Measurements from ENCODE around the gene PHEX.

DNA sequence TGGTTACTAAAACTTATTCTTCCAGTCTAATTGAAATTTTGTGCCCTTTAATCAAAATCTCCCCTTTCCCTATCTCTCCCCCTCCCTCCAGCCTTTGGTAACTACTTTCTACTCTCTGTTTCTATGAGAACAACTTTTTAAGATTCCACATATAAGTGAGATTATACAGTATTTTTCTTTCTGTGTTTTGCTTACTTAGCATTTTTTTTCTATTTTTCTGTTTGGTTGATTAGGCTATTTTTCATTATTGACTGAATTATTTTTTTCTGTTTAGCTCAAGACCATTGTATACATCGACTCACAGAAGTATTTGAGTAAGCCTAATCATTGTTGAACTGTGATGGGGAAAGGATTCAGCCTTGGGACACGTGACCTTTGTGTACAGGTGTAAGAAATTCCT is 116.4 kb downstream of the PHEX start:
- TF ChIP-seq, protein P1, sequence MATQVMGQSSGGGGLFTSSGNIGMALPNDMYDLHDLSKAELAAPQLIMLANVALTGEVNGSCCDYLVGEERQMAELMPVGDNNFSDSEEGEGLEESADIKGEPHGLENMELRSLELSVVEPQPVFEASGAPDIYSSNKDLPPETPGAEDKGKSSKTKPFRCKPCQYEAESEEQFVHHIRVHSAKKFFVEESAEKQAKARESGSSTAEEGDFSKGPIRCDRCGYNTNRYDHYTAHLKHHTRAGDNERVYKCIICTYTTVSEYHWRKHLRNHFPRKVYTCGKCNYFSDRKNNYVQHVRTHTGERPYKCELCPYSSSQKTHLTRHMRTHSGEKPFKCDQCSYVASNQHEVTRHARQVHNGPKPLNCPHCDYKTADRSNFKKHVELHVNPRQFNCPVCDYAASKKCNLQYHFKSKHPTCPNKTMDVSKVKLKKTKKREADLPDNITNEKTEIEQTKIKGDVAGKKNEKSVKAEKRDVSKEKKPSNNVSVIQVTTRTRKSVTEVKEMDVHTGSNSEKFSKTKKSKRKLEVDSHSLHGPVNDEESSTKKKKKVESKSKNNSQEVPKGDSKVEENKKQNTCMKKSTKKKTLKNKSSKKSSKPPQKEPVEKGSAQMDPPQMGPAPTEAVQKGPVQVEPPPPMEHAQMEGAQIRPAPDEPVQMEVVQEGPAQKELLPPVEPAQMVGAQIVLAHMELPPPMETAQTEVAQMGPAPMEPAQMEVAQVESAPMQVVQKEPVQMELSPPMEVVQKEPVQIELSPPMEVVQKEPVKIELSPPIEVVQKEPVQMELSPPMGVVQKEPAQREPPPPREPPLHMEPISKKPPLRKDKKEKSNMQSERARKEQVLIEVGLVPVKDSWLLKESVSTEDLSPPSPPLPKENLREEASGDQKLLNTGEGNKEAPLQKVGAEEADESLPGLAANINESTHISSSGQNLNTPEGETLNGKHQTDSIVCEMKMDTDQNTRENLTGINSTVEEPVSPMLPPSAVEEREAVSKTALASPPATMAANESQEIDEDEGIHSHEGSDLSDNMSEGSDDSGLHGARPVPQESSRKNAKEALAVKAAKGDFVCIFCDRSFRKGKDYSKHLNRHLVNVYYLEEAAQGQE (IDR thresholded peaks at IDR 0.05; ENCODE audit: borderline replicate concordance): no peak
- TF ChIP-seq TAF1 (IDR thresholded peaks at IDR 0.05; ENCODE audit: low read depth) (no peak), EZH2 (IDR thresholded peaks at IDR 0.05; ENCODE audit: borderline replicate concordance, insufficient read depth, low read length, poor library complexity, severe bottlenecking) (no peak), EP300 (conservative IDR thresholded peaks at IDR 0.05; ENCODE audit: poor library complexity, severe bottlenecking) (no peak), POLR2AphosphoS5 (IDR thresholded peaks at IDR 0.05) (no peak), MXI1 (conservative IDR thresholded peaks at IDR 0.05; ENCODE audit: poor library complexity, severe bottlenecking) (no peak)
- TF ChIP-seq, protein P2, sequence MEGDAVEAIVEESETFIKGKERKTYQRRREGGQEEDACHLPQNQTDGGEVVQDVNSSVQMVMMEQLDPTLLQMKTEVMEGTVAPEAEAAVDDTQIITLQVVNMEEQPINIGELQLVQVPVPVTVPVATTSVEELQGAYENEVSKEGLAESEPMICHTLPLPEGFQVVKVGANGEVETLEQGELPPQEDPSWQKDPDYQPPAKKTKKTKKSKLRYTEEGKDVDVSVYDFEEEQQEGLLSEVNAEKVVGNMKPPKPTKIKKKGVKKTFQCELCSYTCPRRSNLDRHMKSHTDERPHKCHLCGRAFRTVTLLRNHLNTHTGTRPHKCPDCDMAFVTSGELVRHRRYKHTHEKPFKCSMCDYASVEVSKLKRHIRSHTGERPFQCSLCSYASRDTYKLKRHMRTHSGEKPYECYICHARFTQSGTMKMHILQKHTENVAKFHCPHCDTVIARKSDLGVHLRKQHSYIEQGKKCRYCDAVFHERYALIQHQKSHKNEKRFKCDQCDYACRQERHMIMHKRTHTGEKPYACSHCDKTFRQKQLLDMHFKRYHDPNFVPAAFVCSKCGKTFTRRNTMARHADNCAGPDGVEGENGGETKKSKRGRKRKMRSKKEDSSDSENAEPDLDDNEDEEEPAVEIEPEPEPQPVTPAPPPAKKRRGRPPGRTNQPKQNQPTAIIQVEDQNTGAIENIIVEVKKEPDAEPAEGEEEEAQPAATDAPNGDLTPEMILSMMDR (IDR thresholded peaks at IDR 0.05; ENCODE audit: poor library complexity, severe bottlenecking): no peak
